Smooth muscle cell (in vitro differentiated cells): ENCODE data around the gene TXNRD1. TPM values are rescaled to one million over a fixed set of nuclear protein-coding genes. Genes with fewer than 3 reads are reported as not detected.

Source experiments
- DNase-seq: peaks from one replicate; lab custom pipeline; 2025; ENCODE audit not compliant: unreplicated experiment; lab: John Stamatoyannopoulos, UW
- H2AFZ ChIP-seq: fragments of 200-600 bp; sonication (generic); 2 replicates; pipeline ENCODE4 v1.6.0; 2016; ENCODE audit warnings: antibody characterized with exemption, low read depth, mild to moderate bottlenecking
- H3F3A ChIP-seq: fragments of 200-600 bp; sonication (generic); 2 replicates; pipeline ENCODE4 v1.6.0; 2017; ENCODE audit warnings: antibody characterized with exemption, low read depth
- H3K27ac ChIP-seq: fragments of 200-600 bp; sonication (generic); 2 replicates; pipeline ENCODE4 v1.5.1; 2016; ENCODE audit warnings: low read depth, mild to moderate bottlenecking
- H3K27me3 ChIP-seq: fragments of 200-600 bp; sonication (generic); 2 replicates; pipeline ENCODE4 v1.6.1; 2016; ENCODE audit warnings: low read depth, mild to moderate bottlenecking
- H3K36me3 ChIP-seq: fragments of 200-600 bp; sonication (generic); 2 replicates; pipeline ENCODE4 v1.5.1; 2016; ENCODE audit warnings: low read depth
- H3K4me1 ChIP-seq: fragments of 200-600 bp; sonication (generic); 2 replicates; pipeline ENCODE4 v1.5.1; 2016; ENCODE audit warnings: low read depth
- H3K4me2 ChIP-seq: fragments of 200-600 bp; sonication (generic); 2 replicates; pipeline ENCODE4 v1.6.0; 2016; ENCODE audit warnings: mild to moderate bottlenecking
- H3K4me3 ChIP-seq: fragments of 200-600 bp; sonication (generic); 2 replicates; pipeline ENCODE4 v1.5.1; 2016; ENCODE audit warnings: mild to moderate bottlenecking
- H3K79me2 ChIP-seq: fragments of 200-600 bp; sonication (generic); 2 replicates; pipeline ENCODE4 v1.6.0; 2016; ENCODE audit warnings: low read depth, mild to moderate bottlenecking
- H3K9ac ChIP-seq: fragments of 200-600 bp; sonication (generic); 2 replicates; pipeline ENCODE4 v1.6.0; 2016; ENCODE audit warnings: low read depth
- H3K9me3 ChIP-seq: fragments of 200-600 bp; sonication (generic); replicated peaks from 2 replicates; pipeline ENCODE4 v1.5.1; 2016; ENCODE audit warnings: low read depth
- H4K20me1 ChIP-seq: fragments of 200-600 bp; sonication (generic); 2 replicates; pipeline ENCODE4 v1.6.0; 2016; ENCODE audit warnings: low read depth
- CTCF ChIP-seq: fragments of 200-600 bp; sonication (generic); IDR thresholded peaks from 2 replicates; pipeline ENCODE4 v1.5.1; 2017; ENCODE audit warnings: borderline replicate concordance, mild to moderate bottlenecking, antibody characterized with exemption; ENCODE audit not compliant: insufficient read depth, poor library complexity, severe bottlenecking
- WGBS: methylation state at CpG from one replicate; pipeline ENCODE4 v1.1.7; 2016; ENCODE audit warnings: low lambda C conversion rate; 5-methylcytosine and 5-hydroxymethylcytosine counted together
- polyA plus RNA-seq: library from polyadenylated mRNA; unstranded; fragments of >200 nt; fragmentation: Nextera tagmentation; extraction: Ambion mirVana; gene quantifications from 2 replicates; pipeline ENCODE4 v1.2.1, GENCODE V29; 2016
- total RNA-seq: library from RNA; depleted of rRNA; stranded (reverse); fragments of >200 nt; gene quantifications from 2 replicates; pipeline ENCODE4 v1.2.3, GENCODE V29; 2014

Gene TXNRD1
- total and polyA plus RNA-seq, 2 experiments from 2014 or later, result 31.1 to 61.7 TPM

GRCh38 chr12:104309446-104309993 lies 93.9 kb downstream of the TXNRD1 start:
- Histone ChIP-seq H3K4me2 (no peak overlapping the region), H2AFZ (no peak overlapping the region), H3K4me1 (no peaks in the 10 kb centered on the region), H3K9ac (no peak overlapping the region), H3K79me2 (peaks cover 62% of the 10 kb centered on the region), H3F3A (no peaks in the 10 kb centered on the region), H3K4me3 (no peak overlapping the region), H3K36me3 (peaks cover 26% of the 10 kb centered on the region), H3K27me3 (no peaks in the 10 kb centered on the region), H4K20me1 (peaks cover 71% of the 10 kb centered on the region), H3K27ac (no peak overlapping the region), H3K9me3 (no peaks in the 10 kb centered on the region)
- TF ChIP-seq CTCF, result no peak
- WGBS, result 100% methylated on average over 4 of the region's 4 CpGs
- DNase-seq, result no peak

GRCh38 chr12:104310751-104311633 lies 95.4 kb downstream of the TXNRD1 start:
- no peak for DNase-seq
- H3K4me2 ChIP-seq, result no peak overlapping the region
- H4K20me1 ChIP-seq, result peaks cover 57% of the 10 kb centered on the region
- no peak overlapping the region for H3K27ac ChIP-seq
- no peaks in the 10 kb centered on the region for H3K27me3 ChIP-seq
- no peaks in the 10 kb centered on the region for H3K4me1 ChIP-seq
- WGBS, result 85% methylated on average over 5 of the region's 5 CpGs
- no peak overlapping the region for H3K4me3 ChIP-seq
- H3F3A ChIP-seq, result no peaks in the 10 kb centered on the region
- TF ChIP-seq CTCF, result no peak
- H2AFZ ChIP-seq, result no peak overlapping the region
- H3K36me3 ChIP-seq, result peaks cover 26% of the 10 kb centered on the region
- H3K9ac ChIP-seq, result no peak overlapping the region
- H3K9me3 ChIP-seq, result no peaks in the 10 kb centered on the region
- H3K79me2 ChIP-seq, result peaks cover 48% of the 10 kb centered on the region

GRCh38 chr12:104312202-104312601 lies 96.6 kb downstream of the TXNRD1 start:
- DNase-seq, result no peak
- H3K4me3 ChIP-seq, result no peak overlapping the region
- peaks cover 46% of the 10 kb centered on the region for H4K20me1 ChIP-seq
- peaks cover 37% of the 10 kb centered on the region for H3K79me2 ChIP-seq
- H3K9ac ChIP-seq, result no peak overlapping the region
- H3F3A ChIP-seq, result no peaks in the 10 kb centered on the region
- peaks cover 26% of the 10 kb centered on the region for H3K36me3 ChIP-seq
- no peaks in the 10 kb centered on the region for H3K27me3 ChIP-seq
- H3K27ac ChIP-seq, result no peak overlapping the region
- WGBS, result 100% methylated on average over 1 of the region's 1 CpG
- TF ChIP-seq CTCF, result no peak
- H3K4me1 ChIP-seq, result no peaks in the 10 kb centered on the region
- no peak overlapping the region for H2AFZ ChIP-seq
- H3K9me3 ChIP-seq, result no peaks in the 10 kb centered on the region
- no peak overlapping the region for H3K4me2 ChIP-seq
